PC-3 (cell line): Measurements from ENCODE around the gene ISCA2.

Experiments used
- CTCF ChIP-seq: fragments of 300-600 bp; sonication (generic); conservative IDR thresholded peaks from 2 replicates; pipeline ENCODE4 v1.5.1; 2017; ENCODE audit warnings: antibody characterized with exemption, low read depth, mild to moderate bottlenecking, low read length
- EZH2 ChIP-seq: fragments of 300-600 bp; sonication (generic); IDR thresholded peaks from one replicate; pipeline ENCODE4 v1.6.1; 2017; ENCODE audit warnings: antibody characterized with exemption, mild to moderate bottlenecking, low read length; ENCODE audit not compliant: unreplicated experiment

- TF ChIP-seq CTCF: no peak
- TF ChIP-seq EZH2: no peak
Measured at GRCh38 chr14:74474376-74474775, 19.2 kb upstream of the ISCA2 start.
